ENCODE data around the gene PLPP2. TPM values are rescaled to one million over a fixed set of nuclear protein-coding genes. Genes with fewer than 3 reads are reported as not detected.

Gene PLPP2
- total RNA-seq, 1 experiment from 2014 or later: not detected

DNA sequence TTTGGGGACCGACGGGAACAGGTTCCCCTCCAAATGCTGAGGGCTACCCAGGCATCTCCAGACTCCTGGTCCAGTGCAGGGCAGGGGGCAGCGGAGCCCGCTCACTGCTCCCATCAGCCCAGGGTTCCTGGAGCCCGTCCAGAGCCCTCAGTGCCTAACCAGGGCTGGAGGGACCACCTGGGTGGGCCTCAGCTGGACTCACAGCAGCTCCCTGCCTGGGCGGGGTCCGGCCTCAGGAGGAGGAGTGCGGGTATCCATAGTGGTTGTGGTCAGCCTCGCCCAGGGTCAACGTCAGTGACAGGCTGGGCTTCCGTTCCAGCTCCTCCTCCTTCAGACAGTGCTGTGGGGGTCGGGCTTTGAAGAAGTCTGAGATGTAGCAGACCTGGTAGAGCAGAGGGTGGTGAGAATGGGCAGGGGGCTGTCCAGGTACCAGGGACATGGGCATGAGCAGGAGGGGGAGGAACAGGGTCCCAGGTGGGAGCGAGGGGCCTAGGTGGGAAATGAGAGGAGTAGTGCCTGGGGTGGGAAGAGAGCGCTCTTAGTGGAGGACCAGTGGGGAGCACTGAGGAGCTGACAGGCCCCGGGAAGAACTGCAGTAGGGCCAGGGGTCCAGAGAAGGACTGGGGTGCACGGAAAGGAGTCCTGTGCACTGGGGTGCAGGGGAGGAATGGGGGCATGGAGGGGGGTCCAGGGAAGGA is 9.9 kb downstream of the PLPP2 start:
- CTCF ChIA-PET: no interaction called here
- ATAC-seq: no peak
- Histone ChIP-seq H3K36me3 (ENCODE audit: low read depth, low read length) (no peaks in the 10 kb centered on the region), H3K9me3 (ENCODE audit: low read length) (no peaks in the 10 kb centered on the region), H4K20me1 (ENCODE audit: low read length) (no peaks in the 10 kb centered on the region), H3K27me3 (ENCODE audit: low read length) (no peaks in the 10 kb centered on the region), H3F3A (ENCODE audit: low read length, unreplicated experiment) (no peaks in the 10 kb centered on the region), H3K4me2 (ENCODE audit: low read length) (no peak overlapping the region), H3K4me1 (ENCODE audit: insufficient read depth, low read length) (no peaks in the 10 kb centered on the region), H3K79me2 (ENCODE audit: low read length) (no peaks in the 10 kb centered on the region), H3K4me3 (ENCODE audit: low read length) (no peak overlapping the region), H3K9me2 (replicated peaks; ENCODE audit: low read length) (no peaks in the 10 kb centered on the region), H3K27ac (ENCODE audit: low read length) (no peak overlapping the region), H3K9ac (ENCODE audit: low read length) (no peak overlapping the region), H2AFZ (ENCODE audit: low read length) (no peak overlapping the region)
- no TSS peak for BruUV-seq (replicated peaks)
- POLR2A ChIA-PET (ENCODE audit: unreplicated experiment): no interaction called here
- DNase-seq: no peak
- intact Hi-C loops (cut with micrococcal nuclease): no loop called here
- no peak for TF ChIP-seq EZH2phosphoT487 (IDR thresholded peaks at IDR 0.05; ENCODE audit: borderline replicate concordance, low read length)

DNA sequence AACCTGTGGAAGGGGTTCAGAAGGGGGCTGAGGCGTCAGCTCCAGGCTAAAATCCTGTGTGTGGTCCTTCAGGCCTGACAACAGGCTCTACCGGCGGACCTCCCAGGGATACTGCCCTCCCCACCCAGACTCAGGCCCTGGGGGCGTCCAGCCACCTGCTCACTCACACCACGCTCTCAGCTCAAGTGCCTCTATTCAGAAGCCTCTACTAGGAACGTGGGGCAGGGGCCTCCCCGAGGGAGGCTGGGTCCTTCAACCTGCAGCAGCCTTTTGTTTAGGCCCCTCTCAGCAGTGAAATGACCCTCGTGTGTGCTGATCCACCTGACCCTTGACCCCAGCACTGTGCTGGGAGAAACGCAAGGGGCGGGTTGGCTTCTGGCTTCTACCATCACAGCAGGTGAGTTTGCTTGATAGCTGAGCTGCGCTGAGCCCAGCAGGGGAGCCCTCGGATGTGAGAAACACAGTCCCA is 10.6 kb downstream of the PLPP2 start:
- no peaks in the 10 kb centered on the region for H3K36me3 ChIP-seq (ENCODE audit: low read depth, low read length)
- no TSS peak for BruUV-seq (replicated peaks)
- DNase-seq (no peak), ATAC-seq (no peak)
- no peaks in the 10 kb centered on the region for H3K9me2 ChIP-seq (replicated peaks; ENCODE audit: low read length)
- H2AFZ ChIP-seq (ENCODE audit: low read length): no peak overlapping the region
- no peak for TF ChIP-seq EZH2phosphoT487 (IDR thresholded peaks at IDR 0.05; ENCODE audit: borderline replicate concordance, low read length)
- TF ChIP-seq, protein P1, sequence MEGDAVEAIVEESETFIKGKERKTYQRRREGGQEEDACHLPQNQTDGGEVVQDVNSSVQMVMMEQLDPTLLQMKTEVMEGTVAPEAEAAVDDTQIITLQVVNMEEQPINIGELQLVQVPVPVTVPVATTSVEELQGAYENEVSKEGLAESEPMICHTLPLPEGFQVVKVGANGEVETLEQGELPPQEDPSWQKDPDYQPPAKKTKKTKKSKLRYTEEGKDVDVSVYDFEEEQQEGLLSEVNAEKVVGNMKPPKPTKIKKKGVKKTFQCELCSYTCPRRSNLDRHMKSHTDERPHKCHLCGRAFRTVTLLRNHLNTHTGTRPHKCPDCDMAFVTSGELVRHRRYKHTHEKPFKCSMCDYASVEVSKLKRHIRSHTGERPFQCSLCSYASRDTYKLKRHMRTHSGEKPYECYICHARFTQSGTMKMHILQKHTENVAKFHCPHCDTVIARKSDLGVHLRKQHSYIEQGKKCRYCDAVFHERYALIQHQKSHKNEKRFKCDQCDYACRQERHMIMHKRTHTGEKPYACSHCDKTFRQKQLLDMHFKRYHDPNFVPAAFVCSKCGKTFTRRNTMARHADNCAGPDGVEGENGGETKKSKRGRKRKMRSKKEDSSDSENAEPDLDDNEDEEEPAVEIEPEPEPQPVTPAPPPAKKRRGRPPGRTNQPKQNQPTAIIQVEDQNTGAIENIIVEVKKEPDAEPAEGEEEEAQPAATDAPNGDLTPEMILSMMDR (conservative IDR thresholded peaks at IDR 0.05; ENCODE audit: low read depth, low read length): no peak
- H3K4me3 ChIP-seq (ENCODE audit: low read length): no peak overlapping the region
- ChIA-PET POLR2A (ENCODE audit: unreplicated experiment) (no interaction called here), CTCF (no interaction called here)
- no peaks in the 10 kb centered on the region for H3K9me3 ChIP-seq (ENCODE audit: low read length)
- no peaks in the 10 kb centered on the region for H4K20me1 ChIP-seq (ENCODE audit: low read length)
- no peak overlapping the region for H3K9ac ChIP-seq (ENCODE audit: low read length)
- intact Hi-C loops (cut with micrococcal nuclease): no loop called here
- no peak overlapping the region for H3K4me2 ChIP-seq (ENCODE audit: low read length)
- H3K27ac ChIP-seq (ENCODE audit: low read length): no peak overlapping the region
- H3K79me2 ChIP-seq (ENCODE audit: low read length): no peaks in the 10 kb centered on the region
- no peaks in the 10 kb centered on the region for H3F3A ChIP-seq (ENCODE audit: low read length, unreplicated experiment)
- no peaks in the 10 kb centered on the region for H3K4me1 ChIP-seq (ENCODE audit: insufficient read depth, low read length)
- no peaks in the 10 kb centered on the region for H3K27me3 ChIP-seq (ENCODE audit: low read length)

DNA sequence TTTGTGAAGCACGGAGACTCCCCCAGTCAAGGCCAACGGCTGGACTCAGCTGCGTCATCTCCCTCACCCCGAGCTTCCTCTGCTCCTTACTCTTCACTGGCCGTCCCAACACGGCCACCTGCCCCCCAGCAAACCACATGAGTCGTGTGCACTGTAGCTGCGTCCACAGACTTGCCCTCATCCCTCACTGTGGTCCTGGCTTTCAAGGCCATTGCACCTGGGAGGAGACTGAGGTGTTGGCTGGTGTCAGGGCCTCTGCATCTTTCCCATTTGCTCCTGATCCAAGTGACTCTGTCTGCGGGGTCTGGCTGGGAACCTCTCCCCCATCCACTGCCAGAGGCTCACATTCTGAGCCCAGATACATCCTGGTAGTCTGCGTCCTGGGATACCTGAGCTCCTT is 11.5 kb downstream of the PLPP2 start:
- H3K79me2 ChIP-seq (ENCODE audit: low read length): no peaks in the 10 kb centered on the region
- no peaks in the 10 kb centered on the region for H4K20me1 ChIP-seq (ENCODE audit: low read length)
- TF ChIP-seq, protein P1 (conservative IDR thresholded peaks at IDR 0.05; ENCODE audit: low read depth, low read length): no peak
- TF ChIP-seq EZH2 (IDR thresholded peaks at IDR 0.05; ENCODE audit: low read length, unreplicated experiment) (no peak), EZH2phosphoT487 (IDR thresholded peaks at IDR 0.05; ENCODE audit: borderline replicate concordance, low read length) (no peak)
- H3K4me3 ChIP-seq (ENCODE audit: low read length): no peak overlapping the region
- no peaks in the 10 kb centered on the region for H3K9me2 ChIP-seq (replicated peaks; ENCODE audit: low read length)
- H3K4me1 ChIP-seq (ENCODE audit: insufficient read depth, low read length): no peaks in the 10 kb centered on the region
- ChIA-PET POLR2A (ENCODE audit: unreplicated experiment) (no interaction called here), CTCF (no interaction called here)
- no peak overlapping the region for H3K27ac ChIP-seq (ENCODE audit: low read length)
- H3K4me2 ChIP-seq (ENCODE audit: low read length): no peak overlapping the region
- intact Hi-C loops (cut with micrococcal nuclease): no loop called here
- no peak overlapping the region for H2AFZ ChIP-seq (ENCODE audit: low read length)
- DNase-seq: no peak
- no peaks in the 10 kb centered on the region for H3K36me3 ChIP-seq (ENCODE audit: low read depth, low read length)
- no peaks in the 10 kb centered on the region for H3K27me3 ChIP-seq (ENCODE audit: low read length)
- BruUV-seq (replicated peaks): no TSS peak
- ATAC-seq: no peak
- no peaks in the 10 kb centered on the region for H3K9me3 ChIP-seq (ENCODE audit: low read length)
- H3F3A ChIP-seq (ENCODE audit: low read length, unreplicated experiment): no peaks in the 10 kb centered on the region
- H3K9ac ChIP-seq (ENCODE audit: low read length): no peak overlapping the region

Data from PC-3 (cell line).